Pons (tissue), 1 donor: ENCODE measurements around the gene MAMSTR.

Experiments
- DNase-seq: peaks from one replicate; pipeline ENCODE4 v3.0.0-alpha.2; 2016; ENCODE audit warnings: low spot score

MAMSTR gene

GRCh38 chr19:48746110-48746509, 26.6 kb upstream of the MAMSTR start:
- no peak for DNase-seq

GRCh38 chr19:48745208-48745995, 25.9 kb upstream of the MAMSTR start:
- peak; percentile 83 for DNase-seq

GRCh38 chr19:48742096-48742495, 22.6 kb upstream of the MAMSTR start:
- no peak for DNase-seq

DNA sequence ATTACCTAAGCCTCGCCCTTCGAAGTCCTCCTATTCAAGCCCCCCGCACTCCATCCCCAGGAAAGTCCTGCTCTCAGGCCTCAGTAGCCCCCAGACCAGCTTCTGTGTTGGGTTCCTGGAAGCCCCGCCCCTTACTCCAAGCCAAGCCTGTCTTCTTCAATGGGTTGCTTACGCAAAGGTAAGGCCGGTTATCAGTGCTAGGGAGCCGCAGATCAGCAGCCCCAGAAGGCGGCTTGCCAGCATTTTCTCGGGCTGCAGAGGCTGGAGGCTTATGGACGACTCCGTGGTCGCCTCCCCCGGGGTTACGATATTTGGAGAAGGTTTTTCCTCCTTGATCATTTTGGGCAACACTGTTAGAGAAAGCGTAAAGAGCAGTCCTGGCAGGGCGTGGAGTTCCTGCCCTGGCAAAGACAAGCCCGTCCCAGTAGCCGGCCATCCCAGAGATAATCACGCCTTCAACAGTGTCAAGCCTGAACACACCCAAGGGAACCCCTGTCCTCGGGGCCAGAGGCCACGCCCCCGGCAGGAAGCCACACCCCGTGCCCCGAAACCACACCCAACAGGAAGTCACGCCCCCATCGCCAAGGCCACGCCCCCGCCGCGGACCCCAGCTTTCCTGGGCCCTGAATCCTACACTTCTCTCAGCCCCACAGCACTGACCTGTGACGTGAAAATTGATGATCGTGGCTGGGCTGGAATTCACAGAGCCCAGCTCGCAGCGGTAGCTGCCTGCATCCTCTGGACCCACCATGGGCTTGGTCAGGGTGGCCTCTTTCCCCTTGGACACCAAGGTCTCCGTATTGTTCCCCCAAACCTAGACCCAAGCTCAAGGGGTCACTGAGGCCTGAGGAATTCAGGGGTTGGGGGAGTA, 21.8 kb upstream of the MAMSTR start:
- no peak for DNase-seq

DNA sequence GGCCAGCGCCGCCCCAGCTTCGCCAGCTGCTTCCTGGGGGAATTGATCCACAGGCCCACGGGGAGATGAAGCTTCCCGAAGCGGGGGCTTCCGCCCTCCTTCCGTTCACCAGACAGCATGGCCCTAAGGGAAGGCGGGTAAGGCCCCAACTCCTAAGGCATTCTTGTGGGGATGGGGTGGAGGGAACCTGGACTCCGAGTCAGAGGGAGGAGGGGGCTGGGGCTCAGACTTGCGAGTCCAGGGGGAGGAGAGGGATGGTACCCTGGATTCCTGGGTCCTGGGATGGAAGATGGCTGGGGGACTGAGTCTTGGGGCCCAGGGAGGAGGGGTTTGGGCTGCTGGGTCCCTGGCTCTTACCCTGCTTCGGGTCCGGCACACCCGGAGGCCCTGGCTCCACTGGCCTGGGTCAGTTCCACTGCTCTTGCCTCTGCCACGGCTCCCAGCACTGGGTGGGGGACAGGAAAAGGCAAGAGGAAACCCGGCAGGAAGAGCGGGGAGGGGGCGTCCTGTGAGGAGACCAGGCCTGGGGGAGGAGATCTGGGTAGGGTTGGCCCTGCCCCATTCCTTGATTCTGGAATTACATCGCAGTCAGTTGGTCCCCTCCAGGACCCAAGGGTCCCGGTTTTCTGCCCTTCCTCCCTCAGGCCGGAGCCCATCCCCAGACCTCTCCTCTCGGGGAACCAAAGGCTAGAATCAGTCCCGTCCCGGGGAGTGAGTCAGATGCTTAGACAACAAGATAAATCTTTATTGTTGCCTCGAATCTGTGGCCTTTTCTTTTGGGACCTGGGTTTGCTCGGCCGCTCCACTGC, 20.8 kb upstream of the MAMSTR start, which contains the start of gene RASIP1:
RASIP1 (minus strand) TSS at position 447 of the 809 bp plus-strand sequence; CDS start at position 119, 328 bp downstream.
- DNase-seq = no peak

DNA sequence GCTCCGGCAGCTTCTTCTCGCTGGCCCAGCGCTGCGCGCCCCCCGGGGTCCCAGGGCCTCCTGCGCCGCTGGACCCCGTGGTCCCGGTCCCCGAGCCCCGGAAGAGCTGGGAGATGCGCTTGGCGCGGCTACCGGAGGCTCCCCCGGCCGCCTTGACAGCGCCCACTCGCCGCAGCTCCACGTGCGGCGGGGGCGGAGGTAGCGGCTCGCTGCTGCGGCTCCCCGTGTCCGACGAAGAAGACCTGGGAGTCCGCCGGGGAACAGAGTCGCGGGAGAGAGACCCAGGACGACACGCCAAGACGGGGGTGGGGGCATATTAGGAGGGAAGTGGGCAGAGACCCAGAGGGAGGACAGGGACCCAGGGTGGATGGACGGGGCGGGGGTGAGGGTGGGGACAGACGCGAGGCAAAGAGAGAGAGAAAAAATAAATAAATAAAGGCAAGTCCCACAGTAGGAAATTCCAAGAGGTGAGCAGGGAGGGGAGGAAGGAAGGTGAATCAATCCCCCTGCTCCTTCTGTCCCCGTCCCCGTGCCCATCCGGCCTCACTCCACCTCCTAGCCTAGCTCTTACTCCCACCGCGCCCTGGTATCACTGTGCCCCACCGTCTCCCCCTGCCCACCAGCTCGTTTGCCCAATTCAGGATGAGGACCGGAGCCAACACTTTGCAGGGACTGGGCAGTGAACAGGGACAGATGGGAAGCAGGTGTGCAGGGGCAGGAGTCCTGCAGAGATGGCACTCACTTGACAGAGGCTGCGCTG, 20.1 kb upstream of the MAMSTR start:
- no peak for DNase-seq

- DNase-seq = peak; percentile 46
Measured at GRCh38 chr19:48738557-48739403, 19.3 kb upstream of the MAMSTR start.

- no peak for DNase-seq
Measured at GRCh38 chr19:48737360-48737998, 18.0 kb upstream of the MAMSTR start.

DNA sequence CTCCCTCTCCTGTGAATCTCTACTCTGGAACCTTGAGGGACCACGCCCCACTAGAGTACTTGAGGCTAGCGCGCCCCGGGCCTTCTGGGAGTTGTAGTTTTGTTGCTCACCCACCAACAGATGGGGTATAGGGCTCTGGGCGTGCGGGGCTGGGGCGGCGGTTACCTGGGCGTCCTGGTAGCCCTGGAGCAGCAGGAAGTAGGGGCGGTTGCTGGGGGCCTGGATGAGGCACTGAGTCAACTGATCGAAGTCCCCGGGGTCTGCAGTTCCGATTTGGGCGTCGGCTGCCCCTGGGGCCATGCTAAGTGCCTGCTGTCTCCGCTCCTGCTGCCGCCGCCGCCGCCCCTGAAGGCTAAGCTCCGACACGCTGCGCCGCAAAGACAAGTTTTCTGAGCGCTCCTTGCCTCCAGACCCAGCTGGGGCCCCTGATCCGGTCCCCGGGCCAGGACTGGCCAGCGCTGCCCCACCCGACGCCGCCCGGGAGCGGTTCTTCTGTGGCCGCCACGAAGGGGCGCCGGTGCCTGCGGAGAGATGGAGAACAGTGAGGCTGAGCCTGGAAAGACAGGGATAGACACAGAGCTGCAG, 15.6 kb upstream of the MAMSTR start:
- DNase-seq = no peak

- DNase-seq = no peak
Measured at GRCh38 chr19:48734625-48735024, 15.1 kb upstream of the MAMSTR start.

DNA sequence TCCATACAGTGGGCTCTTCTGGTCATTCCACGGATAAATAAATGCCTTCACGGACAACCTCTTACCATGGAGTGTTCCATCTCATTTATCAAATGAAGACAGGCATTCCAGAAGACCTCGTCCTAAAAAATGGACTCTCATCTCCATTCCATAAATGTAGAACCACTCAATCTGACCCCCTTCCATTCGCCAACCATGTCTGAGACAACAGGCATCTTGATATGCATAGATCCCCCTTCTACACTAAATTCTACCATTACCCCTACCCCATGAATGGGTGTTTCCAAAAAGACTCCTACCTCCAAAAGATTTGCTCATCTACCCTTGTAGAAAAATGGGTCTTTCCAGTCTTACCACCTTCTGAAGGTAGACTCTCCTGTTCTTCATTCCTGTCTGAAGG, 11.9 kb upstream of the MAMSTR start:
- DNase-seq = no peak

GRCh38 chr19:48728911-48729664, 9.6 kb upstream of the MAMSTR start:
- DNase-seq = no peak

DNA sequence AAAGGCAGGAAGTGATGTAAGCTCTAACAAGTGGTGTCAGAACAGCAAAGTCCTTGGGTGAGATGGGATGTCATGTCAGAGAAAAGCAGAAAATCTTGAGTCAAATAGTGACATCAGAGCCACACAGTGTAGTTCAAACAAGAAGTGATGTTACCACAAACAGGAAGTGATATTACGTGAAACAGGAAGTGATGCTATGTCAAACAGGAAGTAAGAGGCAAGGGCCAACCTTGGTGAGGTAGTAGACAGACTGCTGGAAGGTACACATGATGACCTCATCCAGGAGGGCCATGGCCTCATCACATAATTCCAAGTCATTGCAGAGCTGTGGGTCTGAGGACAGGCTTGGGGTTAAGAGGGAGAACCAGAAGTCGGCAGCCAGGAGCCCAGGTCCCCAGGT, 7.0 kb upstream of the MAMSTR start:
- DNase-seq = no peak

DNA sequence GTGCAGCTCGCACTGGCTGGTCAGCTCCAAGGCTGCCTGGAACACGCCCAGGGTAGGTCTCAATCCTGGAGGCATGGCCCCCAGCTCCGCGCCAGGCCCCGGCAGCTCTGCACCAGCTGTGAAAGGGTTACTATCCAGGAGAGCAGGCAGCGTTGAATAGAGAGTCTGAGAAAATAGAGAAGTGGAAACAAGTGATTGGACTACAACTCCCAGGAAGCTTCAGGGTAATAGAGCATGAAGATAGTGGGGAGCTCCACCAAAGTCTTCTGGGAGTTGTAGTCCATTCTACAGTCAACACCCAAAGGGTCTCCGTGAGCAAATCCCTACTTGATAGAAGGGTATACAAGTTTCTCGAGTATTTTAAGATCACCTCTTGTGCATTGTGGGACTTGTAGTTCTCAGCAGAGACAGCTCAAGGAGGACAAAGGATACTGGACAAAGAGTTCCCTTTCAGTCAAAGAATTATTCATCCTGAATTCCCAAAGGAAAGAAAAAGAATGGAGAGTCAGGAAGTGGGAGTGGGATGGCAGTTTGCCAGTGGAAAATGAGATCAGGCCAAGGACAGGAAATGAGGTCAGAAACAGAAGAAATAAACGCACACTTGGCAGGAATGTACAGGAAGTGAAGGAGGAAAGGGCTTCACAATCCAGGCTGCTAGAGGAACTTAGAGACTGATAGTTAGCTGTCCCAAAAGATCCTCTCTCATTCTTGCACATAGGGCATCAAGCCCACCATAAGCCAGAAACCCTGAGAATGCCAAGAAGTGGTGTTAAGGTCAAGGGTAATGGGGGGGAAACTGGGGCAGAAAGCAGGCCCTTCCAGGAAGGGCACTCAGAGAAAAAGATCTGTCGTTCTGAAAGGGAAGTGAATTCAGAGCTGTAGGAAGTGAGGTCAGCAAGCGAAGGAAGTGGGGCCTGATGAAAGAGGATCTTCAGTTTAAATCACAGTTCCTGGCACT, 5.5 kb upstream of the MAMSTR start:
- DNase-seq = peak; percentile 75

- no peak for DNase-seq
Measured at GRCh38 chr19:48722196-48722708, 2.7 kb upstream of the MAMSTR start.

- peak; percentile 100 for DNase-seq
Measured at GRCh38 chr19:48720613-48721296, 1.2 kb upstream of the MAMSTR start.

- no peak for DNase-seq
Measured at GRCh38 chr19:48720251-48720612, 707 bp upstream of the MAMSTR start.
